AG10803 (cell line): ENCODE results near the gene TBC1D2.

ENCODE experiments used
- DNase-seq: peaks from one replicate; pipeline ENCODE4 v3.0.0; 2010; ENCODE audit warnings: low read depth
- H3K4me3 ChIP-seq: 2 replicates; pipeline ENCODE4 v1.5.1; 2011; ENCODE audit warnings: mild to moderate bottlenecking, low read length, control low read depth
- CTCF ChIP-seq: conservative IDR thresholded peaks from 2 replicates; pipeline ENCODE4 v1.5.1; 2011; ENCODE audit warnings: mild to moderate bottlenecking, low read length, control low read depth, inconsistent platforms

The TBC1D2 gene

GRCh38 chr9:98191181-98191608, 64.3 kb downstream of the TBC1D2 start:
- TF ChIP-seq CTCF, result no peak
- no peak overlapping the region for H3K4me3 ChIP-seq
- no peak for DNase-seq

DNA sequence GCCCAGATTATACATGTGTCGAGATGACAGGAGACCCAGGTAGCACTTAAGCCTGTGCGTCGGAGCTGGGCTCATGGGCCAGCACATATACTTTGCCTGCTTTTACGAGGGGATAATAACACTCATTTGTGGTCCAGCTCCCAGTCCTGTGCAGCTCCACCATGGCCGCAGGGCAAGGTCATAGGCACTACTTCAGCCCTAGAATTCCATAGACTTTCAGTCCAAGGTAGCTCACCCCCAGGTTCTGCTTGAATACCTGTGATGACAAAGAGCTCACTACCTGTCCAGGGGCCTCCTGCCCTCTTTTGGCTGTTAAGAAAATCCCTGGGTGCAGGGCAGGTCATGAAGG, 64.7 kb downstream of the TBC1D2 start:
- no peak for TF ChIP-seq CTCF
- no peak for DNase-seq
- no peak overlapping the region for H3K4me3 ChIP-seq

GRCh38 chr9:98189412-98189811, 66.0 kb downstream of the TBC1D2 start:
- no peak for DNase-seq
- no peak overlapping the region for H3K4me3 ChIP-seq
- no peak for TF ChIP-seq CTCF

GRCh38 chr9:98187926-98188325, 67.5 kb downstream of the TBC1D2 start:
- DNase-seq, result no peak
- H3K4me3 ChIP-seq, result no peak overlapping the region
- TF ChIP-seq CTCF, result no peak

DNA sequence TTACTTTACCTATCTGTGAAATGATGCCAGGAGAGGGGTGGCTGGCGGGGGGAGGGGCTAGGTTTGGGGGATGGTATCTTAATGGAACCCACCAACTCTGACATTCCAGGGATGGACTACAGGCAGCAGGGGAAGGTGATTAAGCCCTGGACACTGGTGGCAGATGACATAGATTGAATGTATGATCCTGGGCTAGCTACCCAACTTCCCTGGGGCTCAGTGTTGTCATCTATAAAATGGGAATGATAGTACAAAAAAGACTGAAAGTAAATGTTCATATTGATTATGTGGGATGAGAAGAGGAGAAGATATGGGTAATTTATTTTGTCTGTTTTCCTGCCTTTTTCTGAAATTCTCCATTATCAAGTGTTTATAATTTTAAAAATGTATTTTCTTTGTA, 69.2 kb downstream of the TBC1D2 start:
- TF ChIP-seq CTCF, result no peak
- DNase-seq, result no peak

GRCh38 chr9:98185611-98186171, 69.8 kb downstream of the TBC1D2 start:
- no peak overlapping the region for H3K4me3 ChIP-seq
- no peak for DNase-seq
- no peak for TF ChIP-seq CTCF

More for the DNA sequence above, 69.2 kb downstream of the TBC1D2 start:
- no peak overlapping the region for H3K4me3 ChIP-seq

- no peak overlapping the region for H3K4me3 ChIP-seq
- no peak for TF ChIP-seq CTCF
- no peak for DNase-seq
Observed at GRCh38 chr9:98185021-98185567, 70.4 kb downstream of the TBC1D2 start.
